HepG2 (cell line): ENCODE measurements around the gene GOLT1A. TPM values are rescaled to one million over a fixed set of nuclear protein-coding genes. Genes with fewer than 3 reads are reported as not detected.

Source experiments
- ARID2 ChIP-seq: sonication (generic); formaldehyde crosslinking; IDR thresholded peaks from 2 replicates; pipeline ENCODE4 v1.8.1; 2022; ENCODE audit warnings: mild to moderate bottlenecking, missing genetic modification reagents, borderline replicate concordance
- ATF1 ChIP-seq: IDR thresholded peaks from 2 replicates; pipeline ENCODE4 v1.6.1; 2016; ENCODE audit warnings: mild to moderate bottlenecking, control low read depth
- NFKB2 ChIP-seq: sonication (generic); formaldehyde crosslinking; IDR thresholded peaks from 2 replicates; pipeline ENCODE4 v1.4.0; 2020; ENCODE audit warnings: missing genetic modification reagents, borderline replicate concordance
- TCF7L2 ChIP-seq: IDR thresholded peaks from 2 replicates; pipeline ENCODE4 v1.6.1; 2011; ENCODE audit warnings: mild to moderate bottlenecking, low read depth, low read length, moderate library complexity
- ZNF230 ChIP-seq: sonication (generic); formaldehyde crosslinking; IDR thresholded peaks from 2 replicates; pipeline ENCODE4 v1.4.0; 2020; ENCODE audit warnings: mild to moderate bottlenecking, missing genetic modification reagents
- ZNF841 ChIP-seq: sonication (generic); formaldehyde crosslinking; IDR thresholded peaks from 2 replicates; pipeline ENCODE4 v1.8.1; 2023; ENCODE audit warnings: missing genetic modification reagents, borderline replicate concordance
- polyA plus RNA-seq, 8 experiments: library from polyadenylated mRNA; depleted of rRNA in 3 of 8; stranded (reverse) in 7 of 8; unstranded in 1 of 8; fragments of >200 nt; fragmentation: Illumina TruSeq in 4 of 8; extraction: Trizol in 4 of 8; gene quantifications; 2 replicates each; pipeline versions ENCODE4 v1.2.1 to v1.2.3, GENCODE V29; 2011 to 2016; ENCODE audit warnings: low read depth in 4 of 8, missing spikeins in 1 of 8, mixed read lengths in 1 of 8; ENCODE audit not compliant: insufficient read depth in 1 of 8
- total RNA-seq, 5 experiments: library from RNA; depleted of rRNA; stranded (reverse); fragments of >200 nt; fragmentation: Illumina TruSeq; extraction: Trizol; gene quantifications; 2 replicates each; pipeline ENCODE4 v1.2.3, GENCODE V29; 2016; ENCODE audit warnings: low read depth in 1 of 5
- TF ChIP-seq, protein P1 (sequence below): sonication (generic); formaldehyde crosslinking; IDR thresholded peaks from 2 replicates; pipeline ENCODE4 v1.8.0; 2022; ENCODE audit warnings: mild to moderate bottlenecking, missing genetic modification reagents; ENCODE audit not compliant: insufficient replicate concordance
- TF ChIP-seq, protein P2 (sequence below): sonication (generic); formaldehyde crosslinking; IDR thresholded peaks from 2 replicates; pipeline ENCODE4 v1.9.0; 2021; ENCODE audit warnings: missing genetic modification reagents, borderline replicate concordance
- TF ChIP-seq, protein P3 (sequence below): sonication (generic); formaldehyde crosslinking; IDR thresholded peaks from 2 replicates; pipeline ENCODE4; 2020; ENCODE audit warnings: missing genetic modification reagents, mild to moderate bottlenecking, borderline replicate concordance
- TF ChIP-seq, protein P4 (sequence below): sonication (generic); formaldehyde crosslinking; IDR thresholded peaks from 2 replicates; pipeline ENCODE4 v1.5.0; 2020; ENCODE audit warnings: missing genetic modification reagents, mild to moderate bottlenecking, borderline replicate concordance
- TF ChIP-seq, protein P5 (sequence below): fragments of 450-650 bp; IDR thresholded peaks from 2 replicates; pipeline ENCODE4 v1.6.1; 2016
- TF ChIP-seq, protein P6 (sequence below): IDR thresholded peaks from 2 replicates; pipeline ENCODE4 v1.6.1; 2016; ENCODE audit warnings: missing biosample characterization, missing genetic modification reagents, low read depth
- TF ChIP-seq, protein P7 (sequence below): sonication (generic); formaldehyde crosslinking; IDR thresholded peaks from 2 replicates; pipeline ENCODE4 v1.8.0; 2022; ENCODE audit warnings: missing genetic modification reagents, mild to moderate bottlenecking, moderate library complexity, borderline replicate concordance

Gene GOLT1A
- total and polyA plus RNA-seq, 2 of the 13 experiments (the other 11 are each of a cell fraction or from before 2014, with no cell fraction given): 25.8 to 28.0 TPM

DNA sequence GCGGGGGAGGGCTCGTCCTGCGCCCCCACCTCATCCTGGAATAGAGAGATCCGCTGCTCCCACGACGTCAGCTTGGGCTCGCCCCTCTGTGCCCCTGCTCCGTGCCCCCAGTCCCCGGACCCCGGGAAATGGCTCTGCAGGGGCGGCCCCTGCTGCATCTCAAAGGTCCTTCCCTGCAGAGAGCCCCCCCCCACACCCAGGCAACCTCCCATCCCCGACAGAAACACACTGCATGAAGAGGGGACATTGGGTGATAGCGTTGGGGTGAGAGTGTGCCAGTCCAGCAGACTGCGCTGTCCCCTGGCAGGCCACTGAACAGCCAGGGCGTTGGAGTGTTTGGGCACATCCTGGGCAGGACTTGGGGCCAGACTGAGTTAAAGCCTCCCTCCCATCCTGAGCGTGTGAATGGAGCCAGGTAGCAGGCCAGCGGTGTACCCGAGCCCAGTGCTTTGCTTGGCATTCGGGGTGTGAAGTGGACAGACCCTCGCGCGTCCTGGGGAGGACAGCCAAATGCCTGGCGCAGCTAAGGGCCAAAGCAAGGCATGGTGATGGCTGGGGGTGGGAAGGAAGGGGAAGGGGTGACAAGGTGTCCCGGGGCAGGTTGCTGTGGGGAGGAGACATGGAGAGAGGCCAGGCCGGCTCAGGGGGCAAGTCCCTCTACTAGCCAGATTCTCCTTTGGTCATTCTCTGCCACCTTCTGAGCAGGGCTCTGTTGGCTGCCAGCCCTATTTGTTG, 61.3 kb downstream of the GOLT1A start (continued):
- TF ChIP-seq, protein P1, sequence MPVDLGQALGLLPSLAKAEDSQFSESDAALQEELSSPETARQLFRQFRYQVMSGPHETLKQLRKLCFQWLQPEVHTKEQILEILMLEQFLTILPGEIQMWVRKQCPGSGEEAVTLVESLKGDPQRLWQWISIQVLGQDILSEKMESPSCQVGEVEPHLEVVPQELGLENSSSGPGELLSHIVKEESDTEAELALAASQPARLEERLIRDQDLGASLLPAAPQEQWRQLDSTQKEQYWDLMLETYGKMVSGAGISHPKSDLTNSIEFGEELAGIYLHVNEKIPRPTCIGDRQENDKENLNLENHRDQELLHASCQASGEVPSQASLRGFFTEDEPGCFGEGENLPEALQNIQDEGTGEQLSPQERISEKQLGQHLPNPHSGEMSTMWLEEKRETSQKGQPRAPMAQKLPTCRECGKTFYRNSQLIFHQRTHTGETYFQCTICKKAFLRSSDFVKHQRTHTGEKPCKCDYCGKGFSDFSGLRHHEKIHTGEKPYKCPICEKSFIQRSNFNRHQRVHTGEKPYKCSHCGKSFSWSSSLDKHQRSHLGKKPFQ: no peak
- TF ChIP-seq TCF7L2 (no peak), ATF1 (CRISPR knock-in tag) (no peak), ZNF230 (CRISPR knock-in tag) (no peak), NFKB2 (CRISPR knock-in tag) (no peak), ARID2 (CRISPR knock-in tag) (no peak), ZNF841 (no peak)
- TF ChIP-seq, protein P2, sequence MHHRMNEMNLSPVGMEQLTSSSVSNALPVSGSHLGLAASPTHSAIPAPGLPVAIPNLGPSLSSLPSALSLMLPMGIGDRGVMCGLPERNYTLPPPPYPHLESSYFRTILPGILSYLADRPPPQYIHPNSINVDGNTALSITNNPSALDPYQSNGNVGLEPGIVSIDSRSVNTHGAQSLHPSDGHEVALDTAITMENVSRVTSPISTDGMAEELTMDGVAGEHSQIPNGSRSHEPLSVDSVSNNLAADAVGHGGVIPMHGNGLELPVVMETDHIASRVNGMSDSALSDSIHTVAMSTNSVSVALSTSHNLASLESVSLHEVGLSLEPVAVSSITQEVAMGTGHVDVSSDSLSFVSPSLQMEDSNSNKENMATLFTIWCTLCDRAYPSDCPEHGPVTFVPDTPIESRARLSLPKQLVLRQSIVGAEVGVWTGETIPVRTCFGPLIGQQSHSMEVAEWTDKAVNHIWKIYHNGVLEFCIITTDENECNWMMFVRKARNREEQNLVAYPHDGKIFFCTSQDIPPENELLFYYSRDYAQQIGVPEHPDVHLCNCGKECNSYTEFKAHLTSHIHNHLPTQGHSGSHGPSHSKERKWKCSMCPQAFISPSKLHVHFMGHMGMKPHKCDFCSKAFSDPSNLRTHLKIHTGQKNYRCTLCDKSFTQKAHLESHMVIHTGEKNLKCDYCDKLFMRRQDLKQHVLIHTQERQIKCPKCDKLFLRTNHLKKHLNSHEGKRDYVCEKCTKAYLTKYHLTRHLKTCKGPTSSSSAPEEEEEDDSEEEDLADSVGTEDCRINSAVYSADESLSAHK (CRISPR knock-in tag): no peak
- TF ChIP-seq, protein P3, sequence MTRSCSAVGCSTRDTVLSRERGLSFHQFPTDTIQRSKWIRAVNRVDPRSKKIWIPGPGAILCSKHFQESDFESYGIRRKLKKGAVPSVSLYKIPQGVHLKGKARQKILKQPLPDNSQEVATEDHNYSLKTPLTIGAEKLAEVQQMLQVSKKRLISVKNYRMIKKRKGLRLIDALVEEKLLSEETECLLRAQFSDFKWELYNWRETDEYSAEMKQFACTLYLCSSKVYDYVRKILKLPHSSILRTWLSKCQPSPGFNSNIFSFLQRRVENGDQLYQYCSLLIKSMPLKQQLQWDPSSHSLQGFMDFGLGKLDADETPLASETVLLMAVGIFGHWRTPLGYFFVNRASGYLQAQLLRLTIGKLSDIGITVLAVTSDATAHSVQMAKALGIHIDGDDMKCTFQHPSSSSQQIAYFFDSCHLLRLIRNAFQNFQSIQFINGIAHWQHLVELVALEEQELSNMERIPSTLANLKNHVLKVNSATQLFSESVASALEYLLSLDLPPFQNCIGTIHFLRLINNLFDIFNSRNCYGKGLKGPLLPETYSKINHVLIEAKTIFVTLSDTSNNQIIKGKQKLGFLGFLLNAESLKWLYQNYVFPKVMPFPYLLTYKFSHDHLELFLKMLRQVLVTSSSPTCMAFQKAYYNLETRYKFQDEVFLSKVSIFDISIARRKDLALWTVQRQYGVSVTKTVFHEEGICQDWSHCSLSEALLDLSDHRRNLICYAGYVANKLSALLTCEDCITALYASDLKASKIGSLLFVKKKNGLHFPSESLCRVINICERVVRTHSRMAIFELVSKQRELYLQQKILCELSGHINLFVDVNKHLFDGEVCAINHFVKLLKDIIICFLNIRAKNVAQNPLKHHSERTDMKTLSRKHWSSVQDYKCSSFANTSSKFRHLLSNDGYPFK (CRISPR knock-in tag): no peak
- TF ChIP-seq, protein P4, sequence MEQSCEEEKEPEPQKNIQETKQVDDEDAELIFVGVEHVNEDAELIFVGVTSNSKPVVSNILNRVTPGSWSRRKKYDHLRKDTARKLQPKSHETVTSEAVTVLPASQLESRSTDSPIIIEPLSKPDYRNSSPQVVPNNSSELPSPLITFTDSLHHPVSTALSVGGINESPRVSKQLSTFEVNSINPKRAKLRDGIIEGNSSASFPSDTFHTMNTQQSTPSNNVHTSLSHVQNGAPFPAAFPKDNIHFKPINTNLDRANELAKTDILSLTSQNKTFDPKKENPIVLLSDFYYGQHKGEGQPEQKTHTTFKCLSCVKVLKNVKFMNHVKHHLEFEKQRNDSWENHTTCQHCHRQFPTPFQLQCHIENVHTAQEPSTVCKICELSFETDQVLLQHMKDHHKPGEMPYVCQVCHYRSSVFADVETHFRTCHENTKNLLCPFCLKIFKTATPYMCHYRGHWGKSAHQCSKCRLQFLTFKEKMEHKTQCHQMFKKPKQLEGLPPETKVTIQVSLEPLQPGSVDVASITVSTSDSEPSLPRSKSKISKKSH: no peak; the same call in 1 of the 2 replicates
- TF ChIP-seq, protein P5, sequence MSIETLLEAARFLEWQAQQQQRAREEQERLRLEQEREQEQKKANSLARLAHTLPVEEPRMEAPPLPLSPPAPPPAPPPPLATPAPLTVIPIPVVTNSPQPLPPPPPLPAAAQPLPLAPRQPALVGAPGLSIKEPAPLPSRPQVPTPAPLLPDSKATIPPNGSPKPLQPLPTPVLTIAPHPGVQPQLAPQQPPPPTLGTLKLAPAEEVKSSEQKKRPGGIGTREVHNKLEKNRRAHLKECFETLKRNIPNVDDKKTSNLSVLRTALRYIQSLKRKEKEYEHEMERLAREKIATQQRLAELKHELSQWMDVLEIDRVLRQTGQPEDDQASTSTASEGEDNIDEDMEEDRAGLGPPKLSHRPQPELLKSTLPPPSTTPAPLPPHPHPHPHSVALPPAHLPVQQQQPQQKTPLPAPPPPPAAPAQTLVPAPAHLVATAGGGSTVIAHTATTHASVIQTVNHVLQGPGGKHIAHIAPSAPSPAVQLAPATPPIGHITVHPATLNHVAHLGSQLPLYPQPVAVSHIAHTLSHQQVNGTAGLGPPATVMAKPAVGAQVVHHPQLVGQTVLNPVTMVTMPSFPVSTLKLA: no peak
- TF ChIP-seq, protein P6, sequence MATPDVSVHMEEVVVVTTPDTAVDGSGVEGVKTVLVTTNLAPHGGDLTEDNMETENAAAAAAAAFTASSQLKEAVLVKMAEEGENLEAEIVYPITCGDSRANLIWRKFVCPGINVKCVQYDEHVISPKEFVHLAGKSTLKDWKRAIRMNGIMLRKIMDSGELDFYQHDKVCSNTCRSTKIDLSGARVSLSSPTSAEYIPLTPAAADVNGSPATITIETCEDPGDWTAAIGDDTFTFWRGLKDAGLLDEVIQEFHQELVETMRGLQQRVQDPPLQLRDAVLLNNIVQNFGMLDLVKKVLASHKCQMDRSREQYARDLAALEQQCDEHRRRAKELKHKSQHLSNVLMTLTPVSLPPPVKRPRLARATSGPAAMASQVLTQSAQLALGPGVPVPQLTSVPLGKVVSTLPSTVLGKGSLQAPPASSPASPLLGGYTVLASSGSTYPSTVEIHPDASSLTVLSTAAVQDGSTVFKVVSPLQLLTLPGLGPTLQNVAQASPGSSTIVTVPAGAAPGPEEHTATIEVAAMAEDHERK: no peak
- TF ChIP-seq, protein P7, sequence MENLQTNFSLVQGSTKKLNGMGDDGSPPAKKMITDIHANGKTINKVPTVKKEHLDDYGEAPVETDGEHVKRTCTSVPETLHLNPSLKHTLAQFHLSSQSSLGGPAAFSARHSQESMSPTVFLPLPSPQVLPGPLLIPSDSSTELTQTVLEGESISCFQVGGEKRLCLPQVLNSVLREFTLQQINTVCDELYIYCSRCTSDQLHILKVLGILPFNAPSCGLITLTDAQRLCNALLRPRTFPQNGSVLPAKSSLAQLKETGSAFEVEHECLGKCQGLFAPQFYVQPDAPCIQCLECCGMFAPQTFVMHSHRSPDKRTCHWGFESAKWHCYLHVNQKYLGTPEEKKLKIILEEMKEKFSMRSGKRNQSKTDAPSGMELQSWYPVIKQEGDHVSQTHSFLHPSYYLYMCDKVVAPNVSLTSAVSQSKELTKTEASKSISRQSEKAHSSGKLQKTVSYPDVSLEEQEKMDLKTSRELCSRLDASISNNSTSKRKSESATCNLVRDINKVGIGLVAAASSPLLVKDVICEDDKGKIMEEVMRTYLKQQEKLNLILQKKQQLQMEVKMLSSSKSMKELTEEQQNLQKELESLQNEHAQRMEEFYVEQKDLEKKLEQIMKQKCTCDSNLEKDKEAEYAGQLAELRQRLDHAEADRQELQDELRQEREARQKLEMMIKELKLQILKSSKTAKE (CRISPR knock-in tag): no peak
